Rectal smooth muscle tissue (tissue), 1 donor: ENCODE results near the gene GEMIN5.
"Not testable (repeated sequence)": the region's sequence is repeated elsewhere in the genome, so short reads cannot be mapped to it uniquely, and the experiment has no call there.

ENCODE experiments used
- H3K27ac ChIP-seq: one replicate; pipeline ENCODE4 v1.7.0; 2013; ENCODE audit warnings: low read depth, low read length, inconsistent platforms
- H3K27me3 ChIP-seq: one replicate; pipeline ENCODE4 v1.7.0; 2013; ENCODE audit warnings: low read length; ENCODE audit not compliant: control insufficient read depth, insufficient read depth
- H3K36me3 ChIP-seq: one replicate; pipeline ENCODE4 v1.7.0; 2013; ENCODE audit warnings: low read length; ENCODE audit not compliant: control insufficient read depth, insufficient read depth
- H3K4me1 ChIP-seq: one replicate; pipeline ENCODE4 v1.7.0; 2013; ENCODE audit warnings: low read length; ENCODE audit not compliant: control insufficient read depth, insufficient read depth
- H3K4me3 ChIP-seq: one replicate; pipeline ENCODE4 v1.7.0; 2013; ENCODE audit warnings: low read length
- H3K9ac ChIP-seq: one replicate; pipeline ENCODE4 v1.7.0; 2013; ENCODE audit warnings: low read length

Gene GEMIN5

DNA sequence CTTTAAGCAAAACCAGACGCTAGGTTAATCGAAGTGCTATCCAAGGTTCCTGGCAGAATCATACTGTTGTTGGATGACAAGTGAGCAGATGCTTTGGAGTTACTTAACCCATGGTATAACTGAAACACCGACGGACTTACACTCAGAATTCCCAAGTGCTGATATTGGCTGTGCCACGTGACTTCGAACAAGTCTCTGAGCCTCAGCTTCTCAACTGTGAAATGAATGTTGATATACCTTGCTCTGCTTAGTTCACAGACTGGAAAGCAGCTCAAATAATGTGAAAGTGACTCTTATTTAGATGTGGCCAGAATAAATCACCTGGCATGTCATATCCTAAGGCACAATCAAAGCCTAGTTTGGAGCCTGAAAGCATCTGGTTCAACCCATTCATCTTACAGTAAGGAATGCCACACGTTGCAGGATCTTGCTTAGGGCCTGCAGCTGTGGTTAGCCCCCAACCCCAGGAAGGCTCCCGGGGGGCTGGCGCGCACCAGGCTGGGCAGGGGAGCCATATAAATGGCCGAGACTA, 759 bp downstream of the GEMIN5 start:
- peak overlapping the region; percentile 59 for H3K27ac ChIP-seq
- H3K9ac ChIP-seq: peak overlapping the region; percentile 84
- H3K27me3 ChIP-seq: no peaks in the 10 kb centered on the region
- H3K4me1 ChIP-seq: peaks cover 15% of the 10 kb centered on the region
- no peaks in the 10 kb centered on the region for H3K36me3 ChIP-seq
- H3K4me3 ChIP-seq: peak overlapping the region; percentile 94

DNA sequence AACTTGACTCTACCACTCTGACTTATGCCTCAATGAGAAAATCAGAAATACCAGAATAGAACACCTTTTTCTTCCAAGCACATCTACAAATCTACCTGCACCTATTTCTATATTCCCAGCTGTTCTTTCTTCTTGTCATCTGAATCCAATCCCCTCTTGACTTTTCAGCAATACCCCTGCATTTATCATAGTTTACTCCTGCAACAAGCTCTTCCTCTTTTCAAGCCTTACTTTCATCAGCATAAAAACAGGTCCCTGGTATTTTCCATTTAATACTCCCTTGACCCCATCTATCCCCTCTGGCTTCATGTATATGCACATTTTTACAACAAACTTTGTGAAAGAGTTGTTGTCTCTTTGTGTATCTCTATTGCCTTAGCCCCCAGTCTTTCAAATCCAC, 3.1 kb downstream of the GEMIN5 start:
- Histone ChIP-seq H3K4me1 (peaks cover 8% of the 10 kb centered on the region), H3K4me3 (no peak overlapping the region), H3K9ac (no peak overlapping the region), H3K36me3 (peaks cover 4% of the 10 kb centered on the region), H3K27ac (no peak overlapping the region), H3K27me3 (no peaks in the 10 kb centered on the region)

DNA sequence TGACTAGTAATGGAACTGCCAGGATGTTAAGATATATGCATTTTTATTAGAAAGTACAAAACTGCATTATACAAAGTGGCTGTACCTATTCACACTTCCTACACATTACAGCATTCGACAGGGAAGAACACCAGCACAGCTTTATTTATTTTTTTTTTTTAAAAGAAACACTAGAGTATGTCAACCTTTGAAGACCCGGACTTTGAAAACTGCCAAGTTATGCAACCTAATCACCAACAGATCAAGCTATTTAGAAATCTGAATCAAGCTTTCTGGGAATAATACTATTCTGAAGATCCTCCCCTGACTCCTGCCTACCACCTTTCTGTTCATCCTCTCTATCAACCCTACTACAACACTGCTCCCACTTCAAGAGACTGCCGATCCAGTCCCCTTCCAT, 4.5 kb downstream of the GEMIN5 start:
- H3K4me3 ChIP-seq: no peak overlapping the region
- peaks cover 8% of the 10 kb centered on the region for H3K4me1 ChIP-seq
- no peaks in the 10 kb centered on the region for H3K27me3 ChIP-seq
- H3K9ac ChIP-seq: no peak overlapping the region
- peaks cover 4% of the 10 kb centered on the region for H3K36me3 ChIP-seq
- no peak overlapping the region for H3K27ac ChIP-seq

DNA sequence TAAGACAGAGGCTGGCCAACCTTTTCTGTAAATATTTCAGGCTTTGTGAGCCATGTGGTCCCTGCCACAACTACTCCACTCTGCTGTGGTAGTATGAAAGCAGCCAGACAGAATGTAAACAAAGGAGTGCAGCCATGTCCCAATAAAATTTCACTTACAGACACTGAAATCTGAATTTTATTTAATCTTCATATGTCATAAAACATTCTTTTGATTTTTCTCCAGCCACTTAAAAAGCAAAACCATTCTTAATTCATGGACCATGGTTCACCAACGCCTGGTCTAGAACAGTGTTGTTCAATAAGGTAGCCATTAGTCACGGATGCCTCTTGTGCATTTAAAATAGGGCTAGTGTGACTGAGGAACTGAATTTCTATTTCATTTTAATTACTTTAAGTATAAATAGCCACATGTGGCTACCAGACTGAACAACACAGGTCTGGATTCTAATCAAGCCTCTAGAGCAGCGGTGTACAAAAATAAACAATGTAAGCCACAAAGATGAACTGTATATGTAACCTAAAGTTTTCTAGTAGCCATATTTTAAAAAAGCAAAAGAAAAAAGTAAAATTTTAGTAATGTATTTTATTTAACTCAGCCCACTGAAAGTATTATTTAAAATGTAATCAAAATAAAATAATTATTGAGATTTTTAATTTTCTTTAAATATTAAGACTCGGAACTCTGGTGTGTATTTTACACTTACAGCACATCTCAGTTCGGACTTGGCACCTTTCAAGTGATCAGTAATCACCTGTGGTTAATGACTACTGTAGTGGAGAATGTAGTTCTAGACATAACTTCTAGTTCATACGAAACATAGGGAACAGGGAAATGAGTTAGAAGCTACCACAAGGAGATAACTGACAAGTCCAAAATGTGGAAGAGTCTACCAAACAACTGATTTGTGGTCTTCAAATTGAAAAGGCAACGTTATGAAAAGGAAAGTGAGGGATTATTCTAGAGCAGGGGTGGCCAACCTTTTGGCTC, 14.3 kb downstream of the GEMIN5 start:
- Histone ChIP-seq H3K4me1 (no peaks in the 10 kb centered on the region), H3K27me3 (no peaks in the 10 kb centered on the region), H3K4me3 (no peak overlapping the region), H3K9ac (no peak overlapping the region), H3K27ac (no peak overlapping the region), H3K36me3 (peaks cover 6% of the 10 kb centered on the region)

DNA sequence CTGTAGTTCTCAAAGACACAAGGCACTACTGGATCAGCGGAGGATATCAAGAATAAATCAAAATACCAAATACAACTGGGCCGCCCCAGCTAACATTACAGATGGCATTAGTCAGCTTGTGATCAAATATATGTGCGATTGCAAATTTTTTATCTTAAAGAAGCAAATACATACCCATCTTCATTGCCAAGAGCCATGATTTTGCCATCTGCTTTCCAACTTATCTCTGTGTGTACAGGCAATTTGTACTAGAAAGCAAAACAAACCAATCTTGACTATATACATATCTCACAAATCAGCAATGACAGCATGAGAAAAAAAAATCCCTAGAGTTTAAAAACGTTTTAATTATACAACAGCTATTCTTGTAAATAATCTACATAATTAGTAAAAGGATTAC, 20.3 kb downstream of the GEMIN5 start:
- H3K4me3 ChIP-seq: no peak overlapping the region
- no peak overlapping the region for H3K27ac ChIP-seq
- H3K36me3 ChIP-seq: peaks cover 10% of the 10 kb centered on the region
- no peak overlapping the region for H3K9ac ChIP-seq
- no peaks in the 10 kb centered on the region for H3K4me1 ChIP-seq
- H3K27me3 ChIP-seq: no peaks in the 10 kb centered on the region

DNA sequence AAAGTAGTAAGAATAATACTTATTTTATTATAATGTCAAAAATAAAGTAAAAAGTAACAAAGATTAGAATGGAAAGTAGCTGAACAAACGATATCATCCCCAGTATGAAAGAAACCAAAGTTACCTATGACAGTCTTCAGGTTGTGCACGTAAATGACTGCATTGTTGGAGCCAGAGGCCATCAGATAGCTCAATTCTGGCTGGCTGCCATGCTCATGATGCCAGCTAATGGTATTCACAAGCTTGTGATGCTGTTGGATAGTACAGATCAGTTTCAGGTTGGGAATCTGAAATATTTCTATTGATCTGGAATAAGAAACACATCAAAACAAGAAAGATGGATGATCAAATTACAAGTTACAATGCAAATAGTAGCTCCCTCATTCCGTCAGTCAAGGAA, 21.1 kb downstream of the GEMIN5 start:
- H3K9ac ChIP-seq: no peak overlapping the region
- no peak overlapping the region for H3K4me3 ChIP-seq
- no peaks in the 10 kb centered on the region for H3K4me1 ChIP-seq
- no peaks in the 10 kb centered on the region for H3K27me3 ChIP-seq
- no peak overlapping the region for H3K27ac ChIP-seq
- H3K36me3 ChIP-seq: peaks cover 11% of the 10 kb centered on the region

DNA sequence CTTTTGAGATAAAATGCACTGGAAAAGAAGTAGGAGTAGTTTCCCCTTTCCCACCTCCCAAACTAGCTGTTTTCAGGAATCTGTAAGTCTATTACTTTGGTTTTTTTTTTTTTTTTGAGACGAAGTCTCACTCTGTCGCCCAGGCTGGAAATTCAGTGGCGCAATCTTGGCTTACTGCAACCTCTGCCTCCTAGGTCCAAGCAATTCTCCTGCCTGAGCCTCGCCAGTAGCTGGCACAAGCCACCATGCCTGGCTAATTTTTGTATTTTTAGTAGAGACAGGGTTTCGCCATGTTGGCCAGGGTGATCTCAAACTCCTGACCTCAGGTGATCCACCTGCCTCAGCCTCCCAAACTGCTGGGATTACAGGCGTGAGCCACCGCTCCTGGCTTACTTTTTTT, 32.4 kb downstream of the GEMIN5 start:
- H3K9ac ChIP-seq, H3K27ac ChIP-seq, H3K4me3 ChIP-seq, H3K4me1 ChIP-seq, H3K27me3 ChIP-seq: not testable (repeated sequence)
- peaks cover 18% of the 10 kb centered on the region for H3K36me3 ChIP-seq

DNA sequence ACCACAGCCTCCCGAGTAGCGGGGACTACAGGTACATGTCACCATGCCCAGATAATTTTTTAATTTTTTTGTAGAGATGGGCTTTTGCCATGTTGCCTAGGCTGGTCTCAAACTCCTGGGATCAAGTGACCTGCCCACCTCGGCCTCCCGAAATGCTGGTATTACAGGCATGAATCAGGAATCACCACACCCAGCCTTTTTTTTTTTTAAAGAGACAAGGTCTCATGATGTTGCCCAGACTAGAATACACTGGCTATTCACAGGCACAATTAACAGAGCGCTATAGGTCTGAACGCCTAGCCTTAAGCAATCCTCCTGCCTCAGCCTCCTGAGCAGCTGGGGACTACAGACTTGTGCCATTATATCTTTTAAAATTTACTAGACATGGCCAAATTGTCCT, 36.1 kb downstream of the GEMIN5 start:
- no peak overlapping the region for H3K27ac ChIP-seq
- H3K4me3 ChIP-seq: no peak overlapping the region
- H3K9ac ChIP-seq: no peak overlapping the region
- H3K36me3 ChIP-seq: peaks cover 23% of the 10 kb centered on the region
- H3K27me3 ChIP-seq: no peaks in the 10 kb centered on the region
- H3K4me1 ChIP-seq: no peaks in the 10 kb centered on the region

DNA sequence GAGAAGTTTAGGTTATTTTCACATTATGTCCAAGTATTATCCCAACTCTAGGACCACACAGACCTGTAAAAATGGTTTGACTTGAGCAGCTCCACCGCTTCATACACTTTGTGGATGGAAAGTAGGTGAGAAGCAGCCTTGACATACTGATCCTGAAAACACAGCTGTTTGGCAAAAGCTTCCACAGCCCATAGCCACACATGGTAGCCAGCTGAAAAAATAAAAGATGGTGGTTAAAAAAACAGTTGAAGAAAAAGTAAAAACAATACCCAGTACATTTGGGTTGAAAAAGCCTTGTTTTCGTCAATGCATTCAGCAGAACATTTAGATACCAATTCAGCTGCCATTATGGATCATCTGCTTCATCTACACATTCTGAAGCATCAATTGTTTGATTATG, 36.7 kb downstream of the GEMIN5 start:
- no peak overlapping the region for H3K9ac ChIP-seq
- H3K27ac ChIP-seq: no peak overlapping the region
- H3K4me1 ChIP-seq: no peaks in the 10 kb centered on the region
- H3K27me3 ChIP-seq: no peaks in the 10 kb centered on the region
- H3K4me3 ChIP-seq: no peak overlapping the region
- peaks cover 27% of the 10 kb centered on the region for H3K36me3 ChIP-seq

DNA sequence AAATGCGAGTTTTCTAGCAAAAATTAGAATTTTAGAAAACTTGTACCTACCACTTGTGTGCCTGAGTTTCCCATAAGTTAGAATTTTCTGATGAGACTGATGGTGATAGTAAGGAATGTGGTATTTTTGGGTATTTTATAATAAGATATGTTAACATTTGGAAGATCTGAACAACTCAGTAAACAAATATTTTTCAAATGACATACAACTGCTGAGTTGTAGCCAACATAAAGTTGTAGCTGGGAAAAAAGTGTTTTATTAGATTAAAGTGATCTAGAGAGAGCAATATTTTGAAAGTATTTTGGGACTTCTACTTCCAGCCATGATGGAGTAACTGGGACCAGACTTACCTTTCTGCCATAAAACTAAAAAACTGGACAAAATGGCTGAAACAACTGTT, 37.9 kb downstream of the GEMIN5 start:
- H3K4me1 ChIP-seq: no peaks in the 10 kb centered on the region
- no peak overlapping the region for H3K4me3 ChIP-seq
- H3K27me3 ChIP-seq: no peaks in the 10 kb centered on the region
- no peak overlapping the region for H3K9ac ChIP-seq
- H3K36me3 ChIP-seq: peaks cover 29% of the 10 kb centered on the region
- H3K27ac ChIP-seq: no peak overlapping the region

DNA sequence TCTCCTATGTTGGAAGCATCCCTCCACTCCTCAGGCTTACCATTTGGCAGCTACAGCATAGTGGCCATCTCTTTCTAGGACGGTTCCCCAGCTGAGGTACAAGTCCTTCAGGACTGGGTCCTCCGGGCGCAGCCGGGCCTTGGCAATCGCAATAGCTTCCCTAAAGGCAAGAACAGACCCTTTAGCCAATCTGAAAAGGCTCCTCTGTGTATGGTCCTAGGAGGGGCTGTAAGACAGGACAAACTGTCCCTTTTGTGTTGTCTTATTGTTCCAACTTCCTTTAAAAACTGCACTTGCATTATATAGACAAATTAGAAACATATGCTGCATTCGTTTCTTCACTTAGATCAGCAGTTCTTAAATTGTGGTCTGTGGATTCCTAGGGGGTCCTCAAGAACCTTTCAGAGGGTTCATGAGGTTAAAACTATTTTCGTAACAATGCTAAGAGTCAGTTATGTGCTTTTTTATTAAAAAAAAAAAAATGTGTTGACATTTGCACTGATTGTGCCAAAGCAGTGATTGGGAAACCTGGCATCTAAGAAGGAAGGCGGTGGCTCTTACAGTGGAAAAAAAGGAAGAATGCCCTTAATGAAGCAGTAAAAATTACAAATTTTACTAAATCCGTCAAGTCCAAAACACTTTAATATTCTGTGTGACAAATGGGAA, 38.7 kb downstream of the GEMIN5 start:
- Histone ChIP-seq H3K4me1 (no peaks in the 10 kb centered on the region), H3K27me3 (no peaks in the 10 kb centered on the region), H3K36me3 (peaks cover 29% of the 10 kb centered on the region), H3K9ac (no peak overlapping the region), H3K4me3 (no peak overlapping the region), H3K27ac (no peak overlapping the region)

DNA sequence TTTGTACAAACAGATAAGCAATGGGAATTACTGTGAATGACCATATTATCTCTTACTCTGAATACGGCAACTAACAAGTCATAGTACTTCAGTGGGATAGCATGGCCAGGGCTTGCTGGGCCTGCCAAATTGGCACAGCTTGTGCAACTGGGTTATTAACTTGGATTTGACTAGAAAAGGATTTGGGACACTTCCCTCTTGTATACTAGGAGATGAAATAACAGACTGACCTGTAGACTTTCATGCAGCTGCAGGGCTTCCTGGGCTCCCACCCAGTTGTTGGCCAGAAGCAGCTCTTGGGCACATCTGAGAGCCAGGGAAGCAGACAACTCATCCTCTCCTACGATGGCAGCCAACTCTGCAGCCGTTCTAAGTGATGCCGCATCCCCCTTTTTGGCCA, 39.8 kb downstream of the GEMIN5 start:
- Histone ChIP-seq H3K4me3 (no peak overlapping the region), H3K9ac (no peak overlapping the region), H3K27me3 (no peaks in the 10 kb centered on the region), H3K36me3 (peaks cover 29% of the 10 kb centered on the region), H3K4me1 (no peaks in the 10 kb centered on the region), H3K27ac (no peak overlapping the region)
